Neural cell (in vitro differentiated cells): ENCODE data around the gene LRR1. TPM values are rescaled to one million over a fixed set of nuclear protein-coding genes. Genes with fewer than 3 reads are reported as not detected.

Experiments
- H2AFZ ChIP-seq: fragments of 200-600, 300-800 bp; sonication (generic), shearing (Covaris generic); 2 replicates; pipeline ENCODE4 v1.6.0; 2014; ENCODE audit warnings: low read depth, mild to moderate bottlenecking, antibody characterized with exemption, low read length, moderate library complexity
- H3F3A ChIP-seq: fragments of 200-600 bp; shearing (Covaris generic); 2 replicates; pipeline ENCODE4 v1.6.1; 2016; ENCODE audit warnings: mild to moderate bottlenecking, moderate library complexity, mixed read lengths, antibody characterized with exemption, low read length; ENCODE audit not compliant: insufficient read depth, poor library complexity, severe bottlenecking
- H3K27ac ChIP-seq: fragments of 200-600, 300-800 bp; sonication (generic), shearing (Covaris generic); 2 replicates; pipeline ENCODE4 v1.5.1; 2014; ENCODE audit warnings: mild to moderate bottlenecking, low read length, moderate library complexity
- H3K27me3 ChIP-seq: fragments of 300-800, 200-600 bp; sonication (generic), shearing (Covaris generic); 2 replicates; pipeline ENCODE4 v1.6.0; 2014; ENCODE audit warnings: mild to moderate bottlenecking, low read depth, low read length, moderate library complexity; ENCODE audit not compliant: insufficient read depth
- H3K36me3 ChIP-seq: fragments of 300-800, 200-600 bp; sonication (generic), shearing (Covaris generic); 2 replicates; pipeline ENCODE4 v1.5.1; 2014; ENCODE audit warnings: mild to moderate bottlenecking, antibody characterized with exemption, low read length, moderate library complexity; ENCODE audit not compliant: insufficient read depth
- H3K4me2 ChIP-seq: fragments of 300-800, 200-600 bp; sonication (generic), shearing (Covaris generic); 2 replicates; pipeline ENCODE4 v1.6.0; 2014; ENCODE audit warnings: mild to moderate bottlenecking, low read length
- H3K4me3 ChIP-seq: fragments of 300-800, 200-600 bp; sonication (generic), shearing (Covaris generic); 2 replicates; pipeline ENCODE4 v1.5.1; 2014; ENCODE audit warnings: mild to moderate bottlenecking, low read length, moderate library complexity
- H3K79me2 ChIP-seq: fragments of 200-600 bp; shearing (Covaris generic); replicated peaks from 2 replicates; pipeline ENCODE4 v1.6.0; 2014; ENCODE audit warnings: mild to moderate bottlenecking, low read length, moderate library complexity; ENCODE audit not compliant: insufficient read depth
- H3K9ac ChIP-seq: fragments of 300-800, 200-600 bp; sonication (generic), shearing (Covaris generic); 2 replicates; pipeline ENCODE4 v1.6.1; 2016; ENCODE audit warnings: mild to moderate bottlenecking, low read length, mixed read lengths
- H3K9me2 ChIP-seq: fragments of 200-600 bp; shearing (Covaris generic); 2 replicates; pipeline ENCODE4 v1.6.1; 2016; ENCODE audit warnings: mild to moderate bottlenecking, low read length, mixed read lengths; ENCODE audit not compliant: insufficient read depth
- H3K9me3 ChIP-seq: fragments of 200-600, 300-800 bp; sonication (generic), shearing (Covaris generic); 2 replicates; pipeline ENCODE4 v1.6.1; 2016; ENCODE audit warnings: mild to moderate bottlenecking, mixed run types, low read length, moderate library complexity, mixed read lengths
- H4K20me1 ChIP-seq: fragments of 200-600 bp; shearing (Covaris generic); 2 replicates; pipeline ENCODE4 v1.6.1; 2016; ENCODE audit warnings: mild to moderate bottlenecking, mixed run types; ENCODE audit not compliant: insufficient read depth
- EP300 ChIP-seq: fragments of 450-650 bp; conservative IDR thresholded peaks from 2 replicates; pipeline ENCODE4 v1.6.1; 2014; ENCODE audit warnings: antibody characterized with exemption, mild to moderate bottlenecking, moderate library complexity; ENCODE audit not compliant: poor library complexity, severe bottlenecking
- EZH2 ChIP-seq: fragments of 200-600, 300-800 bp; shearing (Covaris generic), sonication (generic); IDR thresholded peaks from 2 replicates; pipeline ENCODE4 v1.6.1; 2014; ENCODE audit warnings: antibody characterized with exemption, low read length, borderline replicate concordance, mild to moderate bottlenecking; ENCODE audit not compliant: insufficient read depth, poor library complexity, severe bottlenecking
- MXI1 ChIP-seq: fragments of 450-650 bp; conservative IDR thresholded peaks from 2 replicates; pipeline ENCODE4 v1.6.1; 2014; ENCODE audit warnings: antibody characterized with exemption, mild to moderate bottlenecking; ENCODE audit not compliant: poor library complexity, severe bottlenecking
- POLR2AphosphoS5 ChIP-seq: IDR thresholded peaks from 2 replicates; pipeline ENCODE4 v1.6.1; 2012
- RAD21 ChIP-seq: fragments of 450-650 bp; conservative IDR thresholded peaks from 2 replicates; pipeline ENCODE4 v1.6.1; 2014; ENCODE audit warnings: antibody characterized with exemption, mild to moderate bottlenecking, moderate library complexity
- SMC3 ChIP-seq: fragments of 450-650 bp; conservative IDR thresholded peaks from 2 replicates; pipeline ENCODE4 v1.6.1; 2014; ENCODE audit warnings: antibody characterized with exemption, mild to moderate bottlenecking, moderate library complexity; ENCODE audit not compliant: poor library complexity
- TAF1 ChIP-seq: IDR thresholded peaks from 2 replicates; pipeline ENCODE4 v1.6.1; 2012; ENCODE audit warnings: low read depth
- polyA plus RNA-seq: library from polyadenylated mRNA; depleted of rRNA; stranded (reverse); fragments of >200 nt; gene quantifications from 2 replicates; pipeline ENCODE4 v1.2.3, GENCODE V29; 2014
- TF ChIP-seq, protein P1 (sequence below): IDR thresholded peaks from 2 replicates; pipeline ENCODE4 v1.6.1; 2012; ENCODE audit warnings: borderline replicate concordance
- TF ChIP-seq, protein P2 (sequence below): fragments of 450-650 bp; IDR thresholded peaks from 2 replicates; pipeline ENCODE4 v1.5.1; 2014; ENCODE audit warnings: antibody characterized with exemption, mild to moderate bottlenecking, moderate library complexity; ENCODE audit not compliant: poor library complexity, severe bottlenecking

Gene LRR1
- polyA plus RNA-seq, 1 donor from 2014 or later, result 4.4 TPM

DNA sequence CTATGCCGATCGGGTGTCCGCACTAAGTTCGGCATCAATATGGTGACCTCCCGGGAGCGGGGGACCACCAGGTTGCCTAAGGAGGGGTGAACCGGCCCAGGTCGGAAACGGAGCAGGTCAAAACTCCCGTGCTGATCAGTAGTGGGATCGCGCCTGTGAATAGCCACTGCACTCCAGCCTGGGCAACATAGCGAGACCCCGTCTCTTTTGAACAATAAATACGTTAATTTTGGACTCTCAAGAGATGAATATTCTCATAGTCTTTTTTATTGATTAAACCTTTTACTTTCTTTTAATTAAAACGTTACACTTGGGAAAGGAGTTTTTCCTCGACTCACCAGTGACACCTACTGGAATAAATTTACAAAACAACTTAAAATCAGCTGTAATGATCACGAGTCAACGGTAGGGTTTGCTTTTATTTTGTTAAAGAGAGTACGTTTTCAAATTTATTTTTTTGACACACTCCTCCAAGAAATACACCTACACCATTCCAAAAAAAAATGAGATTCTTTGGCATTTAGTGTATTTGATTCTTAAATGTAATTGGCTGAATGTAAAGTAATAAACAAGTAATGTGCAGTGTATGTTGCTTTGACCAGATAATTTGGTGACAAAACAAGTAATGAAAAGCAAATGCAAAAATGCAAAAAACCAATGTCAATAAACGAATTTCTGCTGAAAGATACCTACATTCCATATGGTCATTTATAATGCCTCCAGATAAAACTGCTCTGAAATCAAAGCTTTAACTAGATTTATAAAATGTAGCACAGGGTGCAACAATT is 11.9 kb upstream of the LRR1 start:
- Histone ChIP-seq H4K20me1 (no peaks in the 10 kb centered on the region), H3K27me3 (no peaks in the 10 kb centered on the region), H3K9me2 (no peaks in the 10 kb centered on the region), H3K4me3 (peak overlapping the region; percentile 71), H3F3A (no peaks in the 10 kb centered on the region), H3K36me3 (no peaks in the 10 kb centered on the region), H3K9me3 (no peaks in the 10 kb centered on the region), H2AFZ (no peak overlapping the region), H3K4me2 (no peak overlapping the region), H3K79me2 (peaks cover 40% of the 10 kb centered on the region), H3K27ac (peak overlapping the region; percentile 99), H3K9ac (no peak overlapping the region)
- TF ChIP-seq EP300 (no peak), SMC3 (no peak), MXI1 (no peak), RAD21 (peak; percentile 56), POLR2AphosphoS5 (no peak), TAF1 (no peak), EZH2 (no peak)
- TF ChIP-seq, protein P1, sequence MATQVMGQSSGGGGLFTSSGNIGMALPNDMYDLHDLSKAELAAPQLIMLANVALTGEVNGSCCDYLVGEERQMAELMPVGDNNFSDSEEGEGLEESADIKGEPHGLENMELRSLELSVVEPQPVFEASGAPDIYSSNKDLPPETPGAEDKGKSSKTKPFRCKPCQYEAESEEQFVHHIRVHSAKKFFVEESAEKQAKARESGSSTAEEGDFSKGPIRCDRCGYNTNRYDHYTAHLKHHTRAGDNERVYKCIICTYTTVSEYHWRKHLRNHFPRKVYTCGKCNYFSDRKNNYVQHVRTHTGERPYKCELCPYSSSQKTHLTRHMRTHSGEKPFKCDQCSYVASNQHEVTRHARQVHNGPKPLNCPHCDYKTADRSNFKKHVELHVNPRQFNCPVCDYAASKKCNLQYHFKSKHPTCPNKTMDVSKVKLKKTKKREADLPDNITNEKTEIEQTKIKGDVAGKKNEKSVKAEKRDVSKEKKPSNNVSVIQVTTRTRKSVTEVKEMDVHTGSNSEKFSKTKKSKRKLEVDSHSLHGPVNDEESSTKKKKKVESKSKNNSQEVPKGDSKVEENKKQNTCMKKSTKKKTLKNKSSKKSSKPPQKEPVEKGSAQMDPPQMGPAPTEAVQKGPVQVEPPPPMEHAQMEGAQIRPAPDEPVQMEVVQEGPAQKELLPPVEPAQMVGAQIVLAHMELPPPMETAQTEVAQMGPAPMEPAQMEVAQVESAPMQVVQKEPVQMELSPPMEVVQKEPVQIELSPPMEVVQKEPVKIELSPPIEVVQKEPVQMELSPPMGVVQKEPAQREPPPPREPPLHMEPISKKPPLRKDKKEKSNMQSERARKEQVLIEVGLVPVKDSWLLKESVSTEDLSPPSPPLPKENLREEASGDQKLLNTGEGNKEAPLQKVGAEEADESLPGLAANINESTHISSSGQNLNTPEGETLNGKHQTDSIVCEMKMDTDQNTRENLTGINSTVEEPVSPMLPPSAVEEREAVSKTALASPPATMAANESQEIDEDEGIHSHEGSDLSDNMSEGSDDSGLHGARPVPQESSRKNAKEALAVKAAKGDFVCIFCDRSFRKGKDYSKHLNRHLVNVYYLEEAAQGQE, result no peak
- TF ChIP-seq, protein P2, sequence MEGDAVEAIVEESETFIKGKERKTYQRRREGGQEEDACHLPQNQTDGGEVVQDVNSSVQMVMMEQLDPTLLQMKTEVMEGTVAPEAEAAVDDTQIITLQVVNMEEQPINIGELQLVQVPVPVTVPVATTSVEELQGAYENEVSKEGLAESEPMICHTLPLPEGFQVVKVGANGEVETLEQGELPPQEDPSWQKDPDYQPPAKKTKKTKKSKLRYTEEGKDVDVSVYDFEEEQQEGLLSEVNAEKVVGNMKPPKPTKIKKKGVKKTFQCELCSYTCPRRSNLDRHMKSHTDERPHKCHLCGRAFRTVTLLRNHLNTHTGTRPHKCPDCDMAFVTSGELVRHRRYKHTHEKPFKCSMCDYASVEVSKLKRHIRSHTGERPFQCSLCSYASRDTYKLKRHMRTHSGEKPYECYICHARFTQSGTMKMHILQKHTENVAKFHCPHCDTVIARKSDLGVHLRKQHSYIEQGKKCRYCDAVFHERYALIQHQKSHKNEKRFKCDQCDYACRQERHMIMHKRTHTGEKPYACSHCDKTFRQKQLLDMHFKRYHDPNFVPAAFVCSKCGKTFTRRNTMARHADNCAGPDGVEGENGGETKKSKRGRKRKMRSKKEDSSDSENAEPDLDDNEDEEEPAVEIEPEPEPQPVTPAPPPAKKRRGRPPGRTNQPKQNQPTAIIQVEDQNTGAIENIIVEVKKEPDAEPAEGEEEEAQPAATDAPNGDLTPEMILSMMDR, result peak; percentile 95

DNA sequence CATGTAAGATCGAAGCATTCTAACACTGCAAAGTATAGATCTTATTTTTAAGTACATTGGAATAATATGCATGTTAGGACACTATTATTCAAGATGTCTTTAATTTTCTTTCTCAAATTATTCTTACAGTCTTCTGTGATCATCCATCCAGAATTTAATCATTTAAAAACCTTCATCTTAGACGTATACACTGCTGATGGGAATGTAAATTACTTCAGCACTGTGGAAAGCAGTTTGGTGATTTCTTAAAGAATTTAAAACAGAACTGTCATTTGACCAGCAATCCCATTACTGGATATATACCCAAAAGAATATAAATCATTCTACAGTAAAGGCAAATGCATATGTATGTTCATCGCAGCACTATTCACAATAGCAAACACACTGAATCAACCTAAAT is 9.4 kb upstream of the LRR1 start:
- H3K27me3 ChIP-seq, result no peaks in the 10 kb centered on the region
- no peak overlapping the region for H3K4me2 ChIP-seq
- H3K9me3 ChIP-seq, result no peaks in the 10 kb centered on the region
- peaks cover 17% of the 10 kb centered on the region for H3K79me2 ChIP-seq
- H3K27ac ChIP-seq, result no peak overlapping the region
- H3F3A ChIP-seq, result no peaks in the 10 kb centered on the region
- H3K9ac ChIP-seq, result no peak overlapping the region
- TF ChIP-seq, protein P2, result no peak
- TF ChIP-seq POLR2AphosphoS5 (no peak), MXI1 (no peak), EZH2 (no peak), EP300 (no peak), RAD21 (no peak), SMC3 (no peak), TAF1 (no peak)
- TF ChIP-seq, protein P1, result no peak
- no peaks in the 10 kb centered on the region for H3K36me3 ChIP-seq
- H4K20me1 ChIP-seq, result no peaks in the 10 kb centered on the region
- no peak overlapping the region for H3K4me3 ChIP-seq
- no peaks in the 10 kb centered on the region for H3K9me2 ChIP-seq
- no peak overlapping the region for H2AFZ ChIP-seq
